GM19240 (cell line): ENCODE data around the gene IRF3.

Experiments used
- DNase-seq: peaks from one replicate; pipeline ENCODE4 v3.0.0; 2011; ENCODE audit warnings: low spot score; ENCODE audit not compliant: insufficient read length

Gene IRF3, protein sequence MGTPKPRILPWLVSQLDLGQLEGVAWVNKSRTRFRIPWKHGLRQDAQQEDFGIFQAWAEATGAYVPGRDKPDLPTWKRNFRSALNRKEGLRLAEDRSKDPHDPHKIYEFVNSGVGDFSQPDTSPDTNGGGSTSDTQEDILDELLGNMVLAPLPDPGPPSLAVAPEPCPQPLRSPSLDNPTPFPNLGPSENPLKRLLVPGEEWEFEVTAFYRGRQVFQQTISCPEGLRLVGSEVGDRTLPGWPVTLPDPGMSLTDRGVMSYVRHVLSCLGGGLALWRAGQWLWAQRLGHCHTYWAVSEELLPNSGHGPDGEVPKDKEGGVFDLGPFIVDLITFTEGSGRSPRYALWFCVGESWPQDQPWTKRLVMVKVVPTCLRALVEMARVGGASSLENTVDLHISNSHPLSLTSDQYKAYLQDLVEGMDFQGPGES

DNA sequence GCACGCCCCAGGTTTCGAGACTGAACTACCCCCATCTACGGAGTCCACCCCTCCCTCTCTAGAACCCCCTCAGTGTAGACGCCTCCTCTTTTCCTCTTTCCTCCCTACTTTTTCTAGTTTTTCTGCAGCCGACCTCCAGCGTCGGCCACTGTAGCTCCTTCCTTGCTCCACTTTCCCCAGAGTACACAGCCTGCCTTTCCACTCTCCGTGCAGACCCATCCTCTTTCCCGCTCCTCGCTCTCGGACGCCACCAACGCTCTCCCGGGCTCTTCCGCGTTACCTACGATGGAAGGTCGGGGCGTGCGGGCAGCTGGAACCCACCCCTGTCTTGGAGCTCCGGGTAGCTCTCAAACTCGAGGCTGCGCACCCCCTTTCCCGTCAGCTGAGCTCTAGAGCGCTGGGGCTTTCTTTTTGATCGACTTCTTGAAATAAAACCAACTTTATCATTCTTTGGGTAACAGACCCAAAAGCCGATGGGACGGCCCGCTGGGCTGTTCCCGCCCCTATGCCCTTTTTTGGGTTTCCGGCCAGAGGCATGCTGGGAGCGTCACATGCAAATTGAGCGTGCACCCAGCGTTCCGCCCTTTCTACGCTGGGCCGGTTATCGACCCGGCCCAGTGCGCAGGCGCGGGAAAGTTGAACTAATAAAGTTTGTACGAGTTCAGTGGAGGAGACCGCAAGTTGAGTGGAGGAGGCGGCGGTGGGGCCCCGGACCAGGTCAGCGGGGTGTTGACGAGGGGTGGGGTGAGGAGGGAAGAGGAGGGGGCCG, at the start of gene IRF3, which contains the start of gene BCL2L12:
TSS of gene IRF3 (minus strand) at position 507 of the 769 bp plus-strand sequence. CDS start 1,019 bp downstream, outside the sequence.
TSS of gene BCL2L12 (plus strand) at position 583 of the 769 bp plus-strand sequence. CDS start 760 bp downstream, outside the sequence.
- peak; percentile 99 for DNase-seq

DNA sequence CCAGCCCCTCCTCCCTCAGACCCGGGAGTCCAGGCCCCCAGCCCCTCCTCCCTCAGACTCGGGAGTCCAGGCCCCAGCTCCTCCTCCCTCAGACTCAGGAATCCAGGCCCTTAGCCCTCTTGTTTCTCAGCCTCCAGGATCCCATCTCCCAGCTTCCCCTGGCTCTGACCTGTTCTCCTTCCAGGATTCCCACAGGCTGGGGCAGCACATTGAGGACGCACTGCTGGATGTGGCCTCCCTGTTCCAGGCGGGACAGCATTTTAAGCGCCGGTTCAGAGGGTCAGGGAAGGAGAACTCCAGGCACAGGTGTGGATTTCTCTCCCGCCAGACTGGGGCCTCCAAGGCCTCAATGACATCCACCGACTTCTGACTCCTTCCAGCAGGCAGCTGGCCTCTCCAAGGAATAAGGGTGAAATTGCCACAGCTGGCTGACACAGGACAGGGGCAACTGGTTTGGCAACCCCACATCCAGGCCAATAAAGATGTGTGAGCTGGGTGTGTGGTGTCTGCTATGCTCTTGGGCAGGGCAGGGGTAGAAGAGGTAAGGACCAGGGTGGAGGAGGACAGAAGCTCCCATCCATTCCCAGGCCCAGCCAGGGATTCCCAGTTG, 47.7 kb upstream of the IRF3 start:
- no peak for DNase-seq

- no peak for DNase-seq
Observed at GRCh38 chr19:49712397-49712859, 46.8 kb upstream of the IRF3 start.

GRCh38 chr19:49710372-49710951, 44.8 kb upstream of the IRF3 start:
- no peak for DNase-seq

DNA sequence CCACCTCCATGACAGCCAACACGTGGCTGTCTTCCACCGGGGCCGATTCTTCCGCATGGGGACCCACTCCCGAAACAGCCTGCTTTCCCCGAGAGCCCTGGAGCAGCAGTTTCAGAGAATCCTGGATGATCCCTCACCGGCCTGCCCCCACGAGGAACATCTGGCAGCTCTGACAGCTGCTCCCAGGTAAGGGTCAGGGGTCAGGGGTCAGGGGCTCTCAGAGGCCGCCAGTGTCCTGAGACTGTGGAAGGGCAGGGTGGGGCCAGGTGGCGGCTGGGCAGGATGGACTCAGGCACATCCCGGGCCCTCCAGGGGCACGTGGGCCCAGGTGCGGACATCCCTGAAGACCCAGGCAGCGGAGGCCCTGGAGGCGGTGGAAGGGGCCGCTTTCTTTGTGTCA, 40.3 kb upstream of the IRF3 start:
- DNase-seq = no peak

GRCh38 chr19:49704888-49705642, 39.4 kb upstream of the IRF3 start:
- DNase-seq = no peak

DNA sequence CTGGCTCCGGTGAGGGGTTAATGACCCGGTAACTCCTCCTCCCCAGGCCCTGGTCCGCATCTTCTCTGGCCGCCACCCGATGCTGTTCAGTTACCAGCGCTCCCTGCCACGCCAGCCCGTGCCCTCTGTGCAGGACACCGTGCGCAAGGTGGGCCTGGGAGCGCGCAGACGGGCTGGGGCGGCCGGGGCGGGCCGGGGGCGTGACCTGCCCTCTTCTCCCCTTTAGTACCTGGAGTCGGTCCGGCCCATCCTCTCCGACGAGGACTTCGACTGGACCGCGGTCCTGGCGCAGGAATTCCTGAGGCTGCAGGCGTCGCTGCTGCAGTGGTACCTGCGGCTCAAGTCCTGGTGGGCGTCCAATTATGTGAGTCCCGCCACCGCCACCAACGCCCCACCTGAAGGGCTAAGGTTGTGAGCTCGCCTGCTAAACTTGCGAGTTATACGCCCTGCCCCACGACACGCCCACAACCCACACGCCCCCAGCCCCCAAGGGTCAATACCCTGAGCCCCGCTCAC, 35.7 kb upstream of the IRF3 start:
- DNase-seq = no peak

- no peak for DNase-seq
Observed at GRCh38 chr19:49700563-49700962, 34.9 kb upstream of the IRF3 start.

DNA sequence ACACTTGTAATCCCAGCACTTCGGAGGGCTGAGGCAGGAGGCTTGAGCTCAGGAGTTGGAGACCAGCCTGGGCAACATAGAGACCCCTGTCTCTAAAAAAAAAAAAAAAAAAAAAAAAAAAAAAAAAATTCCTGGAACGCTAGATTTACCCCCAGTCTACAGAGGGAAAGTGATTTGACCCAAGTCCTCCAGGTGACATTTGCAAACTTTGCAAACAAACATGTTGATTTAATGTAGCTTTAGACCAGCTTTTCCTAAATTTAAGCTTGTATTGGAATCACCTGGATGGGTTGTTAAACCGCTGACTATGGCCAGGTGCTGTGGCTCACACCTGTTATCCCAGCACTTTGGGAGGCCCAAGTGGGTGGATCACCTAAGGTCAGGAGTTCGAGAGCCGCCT, 33.7 kb upstream of the IRF3 start:
- DNase-seq = no peak

- DNase-seq = no peak
Observed at GRCh38 chr19:49696865-49697264, 31.2 kb upstream of the IRF3 start.

DNA sequence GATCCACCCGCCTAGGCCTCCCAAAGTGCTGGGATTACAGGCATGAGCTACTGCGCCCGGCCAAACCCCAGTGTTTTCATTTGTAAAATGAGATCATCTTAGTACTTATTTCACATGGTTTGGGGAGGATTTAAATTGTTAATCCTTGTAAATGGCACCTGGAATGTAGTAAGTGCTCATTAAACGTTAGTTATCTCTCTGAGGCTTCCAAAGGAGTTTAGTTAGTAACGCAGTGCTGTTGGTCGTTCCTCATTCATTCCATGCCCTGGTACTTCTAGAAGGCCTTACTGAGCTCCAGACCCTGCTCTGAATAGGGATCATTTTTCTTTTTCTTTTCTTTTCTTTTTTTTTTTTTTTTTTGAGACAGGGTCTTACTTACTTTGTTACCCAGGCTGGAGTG, 30.5 kb upstream of the IRF3 start:
- DNase-seq = no peak

GRCh38 chr19:49692147-49692506, 26.5 kb upstream of the IRF3 start:
- no peak for DNase-seq

GRCh38 chr19:49691243-49692146, 25.8 kb upstream of the IRF3 start:
- no peak for DNase-seq

DNA sequence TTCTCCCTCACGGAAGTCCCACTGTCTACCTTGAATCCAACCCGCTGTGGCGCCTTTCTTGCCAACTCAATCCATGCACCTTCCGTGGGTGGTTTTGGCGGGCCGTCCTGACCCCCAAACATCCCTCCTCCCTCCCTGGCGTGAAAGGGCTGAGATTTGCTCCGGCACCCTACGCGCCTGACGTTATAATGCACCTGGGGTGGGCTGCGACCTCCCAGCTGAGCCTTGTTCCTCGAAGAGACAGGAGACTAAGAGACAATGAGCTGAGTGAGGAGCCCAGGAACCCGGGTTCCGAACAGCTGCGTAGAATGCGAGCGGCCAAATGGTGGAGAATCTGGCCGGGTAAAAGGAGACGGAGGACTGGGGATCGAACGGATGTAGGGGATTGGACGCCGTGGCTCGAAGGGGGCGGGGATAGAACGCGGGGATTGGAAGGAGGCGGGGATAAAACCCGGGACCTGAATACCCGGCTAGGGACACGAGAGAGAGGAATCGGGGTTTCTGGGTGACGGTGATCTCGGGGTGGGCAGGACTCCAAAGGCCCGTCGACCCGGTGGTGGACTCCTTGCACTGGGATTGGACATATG, 25.1 kb upstream of the IRF3 start, which contains the start of gene CPT1C:
TSS of gene CPT1C (plus strand) at position 461 of the 587 bp plus-strand sequence. CDS start 1,137 bp downstream, outside the sequence.
- peak; percentile 50 for DNase-seq

DNA sequence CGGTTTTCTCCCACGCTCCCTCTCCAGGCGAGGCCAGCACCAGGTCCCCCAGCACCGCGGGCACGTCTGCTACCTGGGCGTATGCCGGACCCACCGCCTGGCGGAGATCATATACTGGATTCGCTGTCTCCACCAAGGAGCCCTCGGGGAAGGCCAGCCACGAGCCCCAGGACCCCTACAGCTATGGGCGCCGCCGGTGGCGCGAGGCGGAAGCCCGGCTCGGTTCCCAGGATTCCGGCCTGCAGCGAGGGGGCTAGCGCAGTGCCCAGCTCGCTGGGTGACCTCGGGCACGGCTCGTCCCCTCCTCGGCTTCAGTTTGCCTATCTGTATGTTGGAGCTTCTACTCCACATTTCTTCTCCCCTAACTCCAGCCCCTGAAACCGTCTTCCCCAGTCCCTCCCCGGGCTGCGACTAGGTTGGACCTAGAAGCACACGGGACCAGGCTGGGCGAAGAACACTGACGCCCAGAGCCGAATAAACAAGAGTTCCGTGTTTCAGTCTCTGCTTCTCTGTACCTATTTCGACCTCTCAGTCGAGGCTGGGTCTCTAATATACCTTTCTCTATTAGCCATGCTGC, 24.5 kb upstream of the IRF3 start:
- DNase-seq = no peak

DNA sequence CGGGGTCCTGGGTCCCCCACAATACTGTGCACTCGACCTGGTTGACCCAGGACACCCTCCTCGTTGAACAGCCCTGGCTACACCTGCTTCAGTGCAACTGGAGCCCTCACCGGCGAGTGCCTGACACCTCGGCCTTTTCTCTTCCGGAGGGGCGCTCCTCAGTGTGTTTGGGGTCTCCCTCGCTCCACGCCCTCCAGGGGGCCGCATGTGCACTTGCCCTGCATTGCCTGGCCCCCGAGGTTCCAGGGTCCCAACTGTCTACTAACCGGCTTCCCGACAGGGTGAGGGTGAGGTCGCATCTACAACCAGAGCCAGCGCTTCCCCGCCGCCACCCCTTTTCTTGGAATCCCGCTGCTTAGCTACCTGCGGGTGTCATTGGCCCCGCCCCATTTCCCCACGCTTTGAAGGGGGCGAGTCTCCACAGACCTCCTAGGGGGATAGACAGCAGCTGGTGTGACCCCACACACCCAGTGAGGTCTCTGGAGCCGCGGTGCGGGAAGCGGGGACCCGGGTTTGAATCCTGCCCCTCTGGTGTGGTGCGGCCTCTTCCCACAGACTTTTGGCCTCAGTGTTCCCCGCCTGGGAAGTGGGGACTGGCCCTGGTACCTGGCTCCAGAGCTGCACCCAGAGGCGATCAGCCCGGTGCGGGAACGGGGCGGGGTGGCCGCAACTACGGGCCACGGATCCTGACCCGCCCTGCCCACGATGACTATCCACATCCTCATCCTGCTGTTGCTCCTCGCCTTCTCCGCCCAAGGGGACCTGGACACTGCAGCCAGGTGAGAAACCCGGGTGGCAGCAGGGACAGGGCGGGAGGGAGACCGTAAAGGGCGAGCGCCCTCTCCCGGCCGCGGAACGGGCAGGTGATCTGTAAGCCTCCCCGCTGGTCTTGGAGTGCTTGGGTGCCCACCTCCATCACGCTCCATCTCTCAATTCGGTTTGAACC, 23.7 kb upstream of the IRF3 start, which contains the start of gene ADM5:
TSS of gene ADM5 (plus strand) at position 462 of the 946 bp plus-strand sequence. CDS start at position 706, 244 bp downstream.
- no peak for DNase-seq

- no peak for DNase-seq
Observed at GRCh38 chr19:49688531-49689132, 23.0 kb upstream of the IRF3 start.
